Measurements from ENCODE around the gene GPA33.

GRCh38 chr1:167083066-167083665, 7.0 kb downstream of the GPA33 start:
- TF ChIP-seq, protein P1, sequence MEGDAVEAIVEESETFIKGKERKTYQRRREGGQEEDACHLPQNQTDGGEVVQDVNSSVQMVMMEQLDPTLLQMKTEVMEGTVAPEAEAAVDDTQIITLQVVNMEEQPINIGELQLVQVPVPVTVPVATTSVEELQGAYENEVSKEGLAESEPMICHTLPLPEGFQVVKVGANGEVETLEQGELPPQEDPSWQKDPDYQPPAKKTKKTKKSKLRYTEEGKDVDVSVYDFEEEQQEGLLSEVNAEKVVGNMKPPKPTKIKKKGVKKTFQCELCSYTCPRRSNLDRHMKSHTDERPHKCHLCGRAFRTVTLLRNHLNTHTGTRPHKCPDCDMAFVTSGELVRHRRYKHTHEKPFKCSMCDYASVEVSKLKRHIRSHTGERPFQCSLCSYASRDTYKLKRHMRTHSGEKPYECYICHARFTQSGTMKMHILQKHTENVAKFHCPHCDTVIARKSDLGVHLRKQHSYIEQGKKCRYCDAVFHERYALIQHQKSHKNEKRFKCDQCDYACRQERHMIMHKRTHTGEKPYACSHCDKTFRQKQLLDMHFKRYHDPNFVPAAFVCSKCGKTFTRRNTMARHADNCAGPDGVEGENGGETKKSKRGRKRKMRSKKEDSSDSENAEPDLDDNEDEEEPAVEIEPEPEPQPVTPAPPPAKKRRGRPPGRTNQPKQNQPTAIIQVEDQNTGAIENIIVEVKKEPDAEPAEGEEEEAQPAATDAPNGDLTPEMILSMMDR (IDR thresholded peaks at IDR 0.05 in 2 of 3, conservative IDR thresholded peaks at IDR 0.05 in 1 of 3; ENCODE audit: insufficient read depth in 2 of 3, low read depth in 1 of 3, low read length in 3 of 3) = no peak
- no peak for TF ChIP-seq HINFP (tag; conservative IDR thresholded peaks at IDR 0.05; ENCODE audit: low read depth)
- no peak for TF ChIP-seq SMAD3 (CRISPR knock-in tag; conservative IDR thresholded peaks at IDR 0.05)
